NCI-H146 treated with DMSO at 0.1 percent for 48 hours (cell line): ENCODE data around the gene EIF2B1.
A peak's percentile ranks its signal among the peaks of the same experiment; 100 is the strongest.
"Not testable (repeated sequence)": the region's sequence is repeated elsewhere in the genome, so short reads cannot be mapped to it uniquely, and the experiment has no call there.

Source experiments
- DNase-seq: peaks from one replicate; lab custom pipeline; 2025; ENCODE audit not compliant: unreplicated experiment; lab: John Stamatoyannopoulos, UW

The EIF2B1 gene

DNA sequence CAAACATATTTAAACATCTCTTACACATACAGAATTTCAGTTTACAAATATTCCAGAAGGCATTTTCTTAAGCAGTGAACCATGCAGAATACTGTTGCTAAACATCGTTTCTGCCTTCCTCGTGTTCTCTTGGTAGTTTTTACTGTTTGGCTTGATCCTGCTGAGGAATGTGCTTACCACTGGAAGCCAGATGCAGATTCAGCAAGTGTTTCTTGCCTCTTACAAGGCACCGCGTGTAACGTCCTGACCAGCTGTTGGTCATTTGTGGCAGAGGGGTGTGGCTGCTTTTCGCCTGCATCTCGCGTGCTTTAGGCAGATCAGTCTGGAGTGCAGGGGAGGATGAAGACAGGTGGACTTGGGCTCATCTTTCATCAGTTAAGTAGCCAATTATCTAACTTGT lies 12.4 kb downstream of the EIF2B1 start:
- no peak for DNase-seq

DNA sequence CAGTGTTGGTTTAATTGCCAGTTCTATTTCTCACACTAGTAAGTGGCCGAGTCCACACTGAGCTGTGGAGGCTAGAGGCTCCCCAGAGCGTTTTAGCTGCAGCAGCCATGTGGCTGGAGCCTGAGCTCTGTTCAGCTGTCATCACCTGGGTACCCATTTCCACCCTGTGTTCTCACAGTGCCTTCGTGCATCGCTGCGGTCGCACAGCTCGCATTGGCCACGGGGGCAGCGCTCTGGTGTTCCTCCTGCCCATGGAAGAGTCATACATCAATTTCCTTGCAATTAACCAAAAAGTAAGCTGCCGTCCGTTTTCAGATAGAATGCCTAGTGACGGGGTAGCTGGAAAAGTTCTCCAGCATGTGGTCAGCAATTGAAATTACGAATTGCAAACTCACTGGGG lies 15.9 kb downstream of the EIF2B1 start:
- no peak for DNase-seq

DNA sequence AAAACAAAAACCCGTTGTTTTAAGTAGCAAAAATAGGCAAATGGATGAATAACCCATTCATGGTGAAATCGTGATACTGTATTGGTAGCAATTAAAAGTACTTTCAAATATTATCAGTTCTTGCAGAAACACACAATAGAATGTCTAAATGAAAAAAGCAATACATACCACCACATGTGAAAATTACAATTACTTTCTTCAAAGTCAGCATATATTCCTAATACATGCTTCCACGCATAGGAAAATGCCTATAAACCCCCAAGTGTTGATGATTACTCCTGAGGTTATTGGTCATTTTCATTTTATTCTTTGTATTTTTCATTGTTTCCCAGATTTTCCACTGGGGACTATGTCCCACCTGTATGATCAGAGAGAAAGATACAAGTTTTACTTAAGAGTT lies 16.3 kb downstream of the EIF2B1 start:
- no peak for DNase-seq

DNA sequence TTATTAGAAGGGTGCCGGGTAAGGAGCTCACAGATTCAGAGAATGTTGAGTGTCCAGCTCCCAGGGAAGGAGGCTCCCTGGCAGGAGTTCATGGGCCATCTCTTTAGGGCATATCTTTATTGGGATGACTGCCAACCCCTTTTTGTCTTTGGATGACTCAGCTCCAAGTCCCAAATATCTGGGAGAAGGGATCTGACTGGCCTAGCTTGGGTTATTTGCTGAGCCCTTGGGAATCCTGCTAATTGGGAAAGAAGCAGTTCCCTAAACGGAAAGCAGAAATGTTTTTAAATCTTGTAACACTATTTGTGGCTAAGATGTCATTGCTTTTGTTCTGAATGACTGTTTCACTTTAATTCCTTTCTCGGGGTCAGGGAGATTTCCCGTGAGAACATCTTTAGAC lies 19.0 kb downstream of the EIF2B1 start:
- DNase-seq, result no peak

DNA sequence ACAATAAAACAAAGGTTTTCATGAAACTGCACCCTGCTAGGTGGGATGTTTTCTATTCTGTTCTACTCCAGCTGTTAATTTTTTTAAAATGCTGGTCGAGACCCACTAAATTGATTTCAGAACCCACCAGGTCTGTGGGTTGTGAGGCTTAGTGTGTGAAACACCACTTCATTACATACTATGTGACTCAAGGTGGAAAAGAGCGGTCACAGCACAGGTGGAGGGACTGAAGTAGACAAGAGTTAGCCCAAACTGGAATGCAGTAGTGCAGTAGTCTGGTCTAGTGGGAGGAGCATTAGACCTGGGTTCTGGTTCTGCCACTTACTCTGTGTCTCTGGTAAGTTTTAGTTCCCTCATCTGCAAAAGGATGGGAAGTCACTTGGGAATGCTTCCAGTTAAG lies 19.4 kb downstream of the EIF2B1 start:
- DNase-seq, result no peak

- no peak for DNase-seq
These were observed 25.3 kb downstream of the EIF2B1 start for GRCh38 chr12:123608182-123608581.

DNA sequence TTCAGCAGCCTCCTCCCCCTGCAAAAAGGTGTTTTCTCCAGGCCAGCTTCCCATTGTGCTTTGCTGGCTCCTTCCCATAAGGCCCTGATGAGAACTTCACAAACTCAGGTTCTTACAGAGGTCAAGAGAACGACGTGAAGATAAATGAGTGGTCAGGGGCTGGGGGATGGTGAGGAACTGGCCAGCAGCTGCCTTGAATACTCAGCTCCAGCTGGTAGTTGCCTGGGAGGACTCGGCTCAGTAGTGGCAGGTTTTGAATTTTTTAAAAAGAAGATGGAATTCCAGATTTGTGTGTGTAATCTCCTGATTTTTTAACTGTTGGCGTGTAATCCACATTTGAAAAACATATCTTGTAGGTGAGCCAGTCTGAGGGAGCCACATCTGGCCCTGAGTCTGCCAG lies 25.7 kb downstream of the EIF2B1 start:
- no peak for DNase-seq

- DNase-seq, result not testable (repeated sequence)
These were observed 30.0 kb downstream of the EIF2B1 start for GRCh38 chr12:123603495-123603894.

GRCh38 chr12:123602651-123603195 lies 30.8 kb downstream of the EIF2B1 start:
- no peak for DNase-seq

- peak; percentile 53 for DNase-seq
These were observed 31.6 kb downstream of the EIF2B1 start, which contains the start of gene DDX55 for GRCh38 chr12:123601602-123602489. TSS of gene DDX55 (plus strand) at chr12:123602099. CDS start at chr12:123602149, 50 bp downstream.

GRCh38 chr12:123599721-123600120 lies 33.8 kb downstream of the EIF2B1 start:
- DNase-seq, result no peak

- DNase-seq, result no peak
These were observed 34.2 kb downstream of the EIF2B1 start for GRCh38 chr12:123599310-123599709.

GRCh38 chr12:123598522-123598921 lies 35.0 kb downstream of the EIF2B1 start:
- DNase-seq, result no peak

DNA sequence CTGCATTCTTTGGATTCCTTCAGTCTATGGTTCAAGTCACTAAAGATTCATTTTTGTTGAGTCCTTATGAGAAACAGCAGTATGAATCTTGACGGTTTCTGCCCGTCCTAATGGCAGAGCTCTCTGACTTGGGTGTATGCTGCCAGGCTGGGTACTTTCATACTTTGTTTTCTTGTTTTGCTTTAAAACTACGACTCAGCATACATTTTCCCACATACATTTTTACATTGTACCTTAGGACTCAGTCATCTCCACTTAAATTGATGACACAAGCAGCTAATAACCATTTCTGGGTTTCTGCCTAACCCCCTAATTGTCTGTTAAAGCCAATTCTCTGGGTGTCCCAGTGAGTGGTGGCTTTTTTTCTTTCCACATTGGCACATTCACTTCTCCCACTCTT lies 36.4 kb downstream of the EIF2B1 start:
- no peak for DNase-seq

- no peak for DNase-seq
These were observed 37.8 kb downstream of the EIF2B1 start for GRCh38 chr12:123595729-123596128.

GRCh38 chr12:123591702-123592481 lies 41.6 kb downstream of the EIF2B1 start:
- no peak for DNase-seq

- DNase-seq, result no peak
These were observed 52.7 kb downstream of the EIF2B1 start for GRCh38 chr12:123580772-123581171.

DNA sequence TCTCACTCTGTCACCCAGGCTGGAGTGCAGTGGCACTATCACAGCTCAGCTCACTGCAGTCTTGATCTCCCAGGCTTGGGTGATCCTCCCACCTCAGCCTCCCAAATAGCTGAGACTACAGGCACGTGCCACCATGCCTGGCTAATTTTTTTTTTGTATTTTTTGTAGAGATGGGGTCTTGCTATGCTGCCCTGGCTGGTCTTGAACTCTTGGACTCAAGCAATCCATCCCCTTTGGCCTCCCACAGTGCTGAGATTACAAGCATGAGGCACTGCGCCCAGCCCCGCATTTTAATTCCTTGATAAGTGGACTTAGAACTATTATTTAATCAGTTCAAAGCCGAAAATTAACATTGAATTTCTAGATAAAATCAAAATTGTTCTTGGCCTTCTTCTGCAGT lies 54.7 kb downstream of the EIF2B1 start:
- DNase-seq, result not testable (repeated sequence)

- DNase-seq, result no peak
These were observed 55.2 kb downstream of the EIF2B1 start for GRCh38 chr12:123578243-123578642.

DNA sequence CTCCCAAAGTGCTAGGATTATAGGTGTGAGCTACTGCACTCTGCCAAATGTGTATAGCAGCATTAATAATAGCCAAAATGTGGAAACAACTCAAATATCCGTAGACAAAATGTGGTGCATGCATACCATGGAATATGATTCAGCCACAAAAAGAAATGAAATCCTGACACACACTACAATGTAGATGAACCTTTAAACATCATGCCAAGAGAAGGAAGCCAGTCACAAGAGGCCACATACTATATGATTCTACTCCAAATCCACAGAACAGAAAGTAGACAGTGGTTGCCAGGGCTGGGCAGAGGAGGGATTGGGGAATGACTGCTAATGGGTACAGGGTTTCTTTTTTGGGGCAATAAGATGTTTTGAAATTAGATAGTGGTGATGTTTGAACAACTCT lies 56.9 kb downstream of the EIF2B1 start:
- no peak for DNase-seq

GRCh38 chr12:123573870-123574269 lies 59.6 kb downstream of the EIF2B1 start:
- no peak for DNase-seq

- DNase-seq, result no peak
These were observed 61.1 kb downstream of the EIF2B1 start for GRCh38 chr12:123572391-123572790.
